Fibroblast of pulmonary artery (primary cell): ENCODE measurements around the gene LAMB3.

Experiments
- DNase-seq: peaks from one replicate; pipeline ENCODE4 v3.0.0-alpha.2; 2010; ENCODE audit warnings: low read depth
- H3K4me3 ChIP-seq: replicated peaks from 2 replicates; pipeline ENCODE4 v1.5.1; 2011; ENCODE audit warnings: low read depth, mild to moderate bottlenecking, control low read depth, low read length, moderate library complexity
- CTCF ChIP-seq: IDR thresholded peaks from 2 replicates; pipeline ENCODE4 v1.5.1; 2011; ENCODE audit warnings: mild to moderate bottlenecking, control low read depth, low read length, inconsistent platforms; ENCODE audit errors: missing control alignments

LAMB3 gene

DNA sequence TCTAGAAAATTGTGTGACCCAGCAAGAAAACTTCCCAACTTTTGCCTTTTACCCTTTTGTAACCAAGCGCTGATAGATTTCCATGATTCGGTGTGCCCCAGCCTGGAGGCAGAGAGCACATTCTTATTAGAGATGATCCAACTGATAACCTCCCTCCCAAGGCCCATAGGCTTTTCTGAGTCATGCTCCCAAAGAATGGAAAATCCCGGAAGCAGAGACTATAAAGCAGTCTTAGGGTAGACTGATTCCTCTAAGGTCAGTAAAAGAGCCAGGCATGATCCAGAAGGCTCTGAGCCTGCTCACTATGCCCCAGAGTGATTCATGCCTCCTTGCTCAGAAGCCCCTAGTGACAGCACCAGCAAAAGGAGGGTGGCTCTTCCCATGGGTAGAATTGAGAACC lies 64.4 kb downstream of the LAMB3 start:
- no peak overlapping the region for H3K4me3 ChIP-seq
- TF ChIP-seq CTCF: no peak
- DNase-seq: no peak

DNA sequence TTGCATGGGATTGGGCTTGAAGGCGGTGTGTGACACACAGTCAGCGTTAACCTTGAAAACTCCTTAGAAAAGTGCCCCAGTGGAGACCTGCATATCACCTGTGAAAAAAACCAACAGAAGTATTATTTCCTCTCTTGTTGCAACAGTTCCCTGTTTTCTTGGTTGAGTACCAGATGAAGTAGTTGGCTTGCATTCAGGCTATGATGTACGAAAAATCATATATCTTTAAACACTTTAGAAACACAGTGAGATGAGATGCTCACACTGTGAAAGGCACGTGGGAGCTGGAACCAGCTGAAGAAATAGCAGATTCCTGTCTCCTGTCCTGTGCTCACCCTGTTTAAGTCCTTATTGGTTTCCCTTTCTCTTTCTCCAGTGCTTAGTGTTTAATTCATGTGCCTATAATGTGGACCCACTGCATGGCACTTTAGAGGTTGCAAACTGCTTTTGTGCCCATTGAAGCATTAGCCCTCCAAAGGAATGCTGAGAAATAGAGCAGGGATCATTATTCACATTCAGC lies 65.9 kb downstream of the LAMB3 start:
- TF ChIP-seq CTCF: no peak
- no peak for DNase-seq
- H3K4me3 ChIP-seq: no peak overlapping the region

DNA sequence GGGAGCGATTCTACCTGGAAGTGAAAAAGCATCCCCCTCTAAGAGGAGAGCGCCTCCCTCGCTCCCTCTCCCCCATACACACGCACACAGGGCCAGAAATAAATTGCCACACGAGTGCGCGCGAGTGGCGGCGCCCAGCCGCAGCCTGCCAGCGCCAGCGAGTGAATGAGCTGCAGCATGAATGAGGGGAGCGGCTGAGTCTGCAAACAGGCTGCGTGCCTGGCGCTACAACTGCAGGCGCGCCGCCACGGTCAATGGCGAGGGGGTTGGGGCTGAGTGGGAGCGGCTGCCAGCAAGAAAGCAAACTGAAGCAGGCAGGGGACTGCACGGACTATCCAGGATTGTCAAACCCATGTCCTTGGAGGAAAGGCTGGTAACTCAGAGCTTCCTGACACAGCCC lies 66.6 kb downstream of the LAMB3 start:
- peak; percentile 47 for DNase-seq
- TF ChIP-seq CTCF: no peak
- H3K4me3 ChIP-seq: no peak overlapping the region

DNA sequence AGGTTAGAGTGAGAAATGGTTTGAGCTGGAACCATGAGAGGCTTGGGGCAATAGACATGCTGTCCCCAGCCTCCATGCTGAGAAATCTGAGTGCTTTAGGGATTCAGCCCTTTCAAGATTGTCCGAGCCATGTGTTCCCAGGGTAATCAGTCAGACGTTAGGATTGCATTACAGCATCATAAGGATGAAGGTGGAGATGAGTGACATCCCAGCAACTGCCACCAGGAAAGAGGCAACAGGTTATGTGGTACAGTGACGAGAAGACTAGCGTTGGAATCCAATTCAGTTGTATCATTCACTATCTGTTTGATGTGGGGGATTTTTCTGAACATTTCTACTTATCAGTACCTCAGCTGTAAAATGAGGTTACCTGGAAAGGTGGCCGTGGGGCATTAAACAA lies 67.0 kb downstream of the LAMB3 start:
- DNase-seq: no peak
- no peak for TF ChIP-seq CTCF
- H3K4me3 ChIP-seq: no peak overlapping the region

GRCh38 chr1:209584231-209584672 lies 68.0 kb downstream of the LAMB3 start:
- no peak for TF ChIP-seq CTCF
- no peak for DNase-seq
- peak overlapping the region; percentile 24 for H3K4me3 ChIP-seq

- TF ChIP-seq CTCF: no peak
- DNase-seq: peak; percentile 62
- H3K4me3 ChIP-seq: peak within 1 kb of the TSS; percentile 24
Observed at GRCh38 chr1:209583408-209583807, 68.8 kb downstream of the LAMB3 start, which contains the start of gene CAMK1G. CAMK1G (plus strand) TSS chr1:209583714; CDS start chr1:209594984, 11,270 bp downstream.

DNA sequence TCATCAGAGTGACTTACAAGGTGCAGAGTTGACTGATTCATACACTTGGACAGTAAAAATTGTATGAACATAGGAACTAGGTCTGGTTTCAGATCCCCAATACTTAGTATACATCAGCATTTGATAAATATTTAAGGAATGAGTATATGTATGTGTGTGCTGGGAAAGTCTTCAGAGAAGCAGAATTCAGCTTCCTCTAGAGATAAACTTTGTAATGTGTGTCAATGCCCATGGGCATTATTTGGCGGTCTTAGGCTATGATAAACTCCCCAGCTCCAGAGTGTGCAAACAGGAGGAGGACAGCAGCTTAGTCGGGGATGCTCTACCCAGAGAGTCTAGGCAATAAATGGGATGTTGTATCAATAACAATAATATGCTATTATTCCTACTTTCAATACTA lies 71.6 kb downstream of the LAMB3 start:
- no peak overlapping the region for H3K4me3 ChIP-seq
- TF ChIP-seq CTCF: no peak
- no peak for DNase-seq
